ENCODE measurements around the gene CSAD.

The CSAD gene

DNA sequence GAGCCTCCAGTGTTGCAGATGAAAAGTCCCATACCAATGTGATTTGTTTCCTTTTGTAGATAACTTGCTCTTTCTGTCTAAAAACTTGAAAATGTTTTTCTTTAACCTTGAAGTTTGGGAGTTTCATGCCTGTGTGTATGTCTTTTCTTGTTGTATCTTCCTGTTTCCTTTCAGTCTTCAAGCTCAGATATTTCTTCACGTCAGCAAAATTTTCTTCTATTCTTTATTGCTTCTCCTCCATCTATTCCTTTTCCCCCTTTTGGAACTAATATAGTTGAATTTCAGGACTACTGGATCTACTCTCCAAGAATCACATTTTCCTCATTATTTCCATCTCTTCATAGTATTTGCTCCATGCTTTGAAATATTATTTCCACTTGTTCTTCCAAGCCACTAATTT, 53.6 kb downstream of the CSAD start:
- CTCF ChIA-PET: no interaction called here
- DNase-seq (ENCODE audit: extremely low spot score): no peak
- POLR2A ChIA-PET: no interaction called here
- TF ChIP-seq L3MBTL2 (conservative IDR thresholded peaks at IDR 0.05) (no peak), HDGF (IDR thresholded peaks at IDR 0.05; ENCODE audit: borderline replicate concordance) (no peak), FOXA1 (IDR thresholded peaks at IDR 0.05) (no peak), SUZ12 (IDR thresholded peaks at IDR 0.05) (no peak), LEF1 (IDR thresholded peaks at IDR 0.05; ENCODE audit: borderline replicate concordance) (no peak), SP1 (IDR thresholded peaks at IDR 0.05) (no peak), ELF4 (IDR thresholded peaks at IDR 0.05) (no peak), TARDBP (IDR thresholded peaks at IDR 0.05) (no peak)
- TF ChIP-seq, protein P1, sequence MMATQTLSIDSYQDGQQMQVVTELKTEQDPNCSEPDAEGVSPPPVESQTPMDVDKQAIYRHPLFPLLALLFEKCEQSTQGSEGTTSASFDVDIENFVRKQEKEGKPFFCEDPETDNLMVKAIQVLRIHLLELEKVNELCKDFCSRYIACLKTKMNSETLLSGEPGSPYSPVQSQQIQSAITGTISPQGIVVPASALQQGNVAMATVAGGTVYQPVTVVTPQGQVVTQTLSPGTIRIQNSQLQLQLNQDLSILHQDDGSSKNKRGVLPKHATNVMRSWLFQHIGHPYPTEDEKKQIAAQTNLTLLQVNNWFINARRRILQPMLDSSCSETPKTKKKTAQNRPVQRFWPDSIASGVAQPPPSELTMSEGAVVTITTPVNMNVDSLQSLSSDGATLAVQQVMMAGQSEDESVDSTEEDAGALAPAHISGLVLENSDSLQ (IDR thresholded peaks at IDR 0.05): no peak

DNA sequence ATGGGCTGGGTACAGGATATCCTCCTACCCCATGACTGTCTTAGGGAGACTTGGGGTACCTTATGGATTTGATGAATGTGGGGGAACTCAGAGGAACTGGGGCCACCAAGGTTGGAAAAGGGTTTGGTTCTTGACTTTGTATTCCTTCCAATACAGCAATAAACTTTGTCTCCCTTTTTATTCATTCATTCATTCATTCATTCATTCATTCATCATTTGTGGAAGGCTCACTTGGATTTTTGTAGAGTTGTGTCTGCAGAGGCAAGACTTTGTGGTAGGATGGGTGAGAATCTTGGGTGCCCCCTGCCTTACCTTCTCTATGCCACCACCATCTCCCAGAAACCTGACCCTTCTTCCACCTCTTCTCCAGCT, 56.4 kb downstream of the CSAD start:
- POLR2A ChIA-PET: no interaction called here
- no peak for DNase-seq (ENCODE audit: extremely low spot score)
- CTCF ChIA-PET: no interaction called here
- TF ChIP-seq TARDBP (IDR thresholded peaks at IDR 0.05) (no peak), NFRKB (IDR thresholded peaks at IDR 0.05) (no peak), FOXA1 (IDR thresholded peaks at IDR 0.05) (no peak), SUZ12 (IDR thresholded peaks at IDR 0.05) (no peak), LEF1 (IDR thresholded peaks at IDR 0.05; ENCODE audit: borderline replicate concordance) (no peak), ZNF384 (IDR thresholded peaks at IDR 0.05) (no peak), FOXM1 (IDR thresholded peaks at IDR 0.05; ENCODE audit: borderline replicate concordance) (no peak), HDGF (IDR thresholded peaks at IDR 0.05; ENCODE audit: borderline replicate concordance) (no peak), BHLHE40 (IDR thresholded peaks at IDR 0.05; ENCODE audit: borderline replicate concordance) (no peak), ARNT (IDR thresholded peaks at IDR 0.05) (no peak), ELF4 (IDR thresholded peaks at IDR 0.05) (no peak), L3MBTL2 (conservative IDR thresholded peaks at IDR 0.05) (no peak), CTBP1 (IDR thresholded peaks at IDR 0.05; ENCODE audit: borderline replicate concordance) (no peak), SP1 (IDR thresholded peaks at IDR 0.05) (no peak)
- TF ChIP-seq, protein P1 (IDR thresholded peaks at IDR 0.05): no peak

DNA sequence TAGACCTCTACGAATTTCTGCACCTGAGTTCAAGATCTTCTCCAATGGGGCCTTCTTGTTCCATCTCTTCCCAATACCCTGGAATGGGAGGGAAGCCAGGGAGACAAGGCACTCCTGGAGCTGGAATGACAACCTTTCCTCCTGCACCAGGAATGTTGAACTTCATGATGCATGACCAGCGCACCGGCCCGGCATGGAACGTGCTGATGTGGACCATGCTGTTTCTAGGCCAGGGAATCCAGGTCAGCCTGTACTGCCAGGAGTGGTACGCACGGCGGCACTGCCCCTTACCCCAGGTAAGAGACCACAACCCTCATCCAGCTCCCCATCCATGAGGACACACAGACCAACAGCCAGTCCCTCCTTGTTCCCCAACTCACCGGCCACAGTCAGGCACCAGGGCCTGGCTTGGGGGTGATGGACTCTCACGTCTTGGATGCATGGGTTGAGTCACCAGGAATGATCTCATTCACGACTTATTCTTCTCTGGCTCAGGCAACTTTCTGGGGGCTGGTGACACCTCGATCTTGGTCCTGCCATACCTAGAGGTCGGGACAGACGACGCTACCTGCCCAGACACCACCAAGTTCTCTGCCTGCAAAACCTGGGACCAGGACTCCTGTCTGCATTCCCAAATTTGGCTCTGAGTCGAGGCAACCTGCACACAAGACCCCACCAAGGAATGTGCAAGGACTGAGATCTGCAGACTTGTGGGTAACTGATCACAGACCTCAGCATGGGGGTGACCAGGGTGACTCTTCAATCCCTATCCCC, 57.0 kb downstream of the CSAD start:
- ChIA-PET POLR2A (interaction anchor here (0.9 kb wide), 1 partner anchor 52 kb away, joined by 3 read pairs; no protein-coding TSS in a partner anchor), CTCF (no interaction called here)
- DNase-seq (ENCODE audit: extremely low spot score): no peak
- TF ChIP-seq FOXK2 (IDR thresholded peaks at IDR 0.05) (no peak), HDGF (IDR thresholded peaks at IDR 0.05; ENCODE audit: borderline replicate concordance) (no peak), FOXM1 (IDR thresholded peaks at IDR 0.05; ENCODE audit: borderline replicate concordance) (no peak), NFRKB (IDR thresholded peaks at IDR 0.05) (no peak), L3MBTL2 (conservative IDR thresholded peaks at IDR 0.05) (no peak), LEF1 (IDR thresholded peaks at IDR 0.05; ENCODE audit: borderline replicate concordance) (no peak), SUZ12 (IDR thresholded peaks at IDR 0.05) (no peak), FOXA1 (IDR thresholded peaks at IDR 0.05) (no peak), ARNT (IDR thresholded peaks at IDR 0.05) (no peak), CTBP1 (IDR thresholded peaks at IDR 0.05; ENCODE audit: borderline replicate concordance) (no peak), TARDBP (IDR thresholded peaks at IDR 0.05) (no peak), SP1 (IDR thresholded peaks at IDR 0.05) (no peak), BHLHE40 (IDR thresholded peaks at IDR 0.05; ENCODE audit: borderline replicate concordance) (no peak), ZNF384 (IDR thresholded peaks at IDR 0.05) (no peak), ELF4 (IDR thresholded peaks at IDR 0.05) (no peak)
- TF ChIP-seq, protein P1 (IDR thresholded peaks at IDR 0.05): no peak

DNA sequence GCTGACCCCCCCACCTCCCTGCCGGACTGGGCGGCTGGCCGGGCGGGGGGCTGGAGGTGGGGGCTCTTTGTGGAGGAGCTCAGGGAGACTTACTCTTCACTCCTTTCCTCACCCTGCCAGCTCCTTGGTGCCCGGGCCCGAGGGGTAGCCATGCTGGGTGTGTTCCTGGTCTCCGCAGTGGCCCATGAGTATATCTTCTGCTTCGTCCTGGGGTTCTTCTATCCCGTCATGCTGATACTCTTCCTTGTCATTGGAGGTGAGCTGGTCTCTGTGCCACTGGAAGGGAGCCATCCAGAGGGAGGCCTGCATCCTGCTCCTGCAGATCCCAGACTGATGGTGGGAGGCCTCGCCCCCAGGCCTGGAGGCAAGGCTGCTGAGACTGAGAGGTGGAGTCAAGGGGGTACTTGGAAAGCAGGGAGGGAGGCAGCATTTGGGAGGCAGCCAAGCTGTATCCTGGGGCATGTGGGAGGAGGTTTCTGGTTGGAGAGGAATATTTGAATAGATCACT, 57.7 kb downstream of the CSAD start:
- TF ChIP-seq HDGF (IDR thresholded peaks at IDR 0.05; ENCODE audit: borderline replicate concordance): no peak
- TF ChIP-seq ZNF384 (IDR thresholded peaks at IDR 0.05): no peak
- no peak for TF ChIP-seq ELF4 (IDR thresholded peaks at IDR 0.05)
- no peak for TF ChIP-seq ARNT (IDR thresholded peaks at IDR 0.05)
- no peak for TF ChIP-seq FOXM1 (IDR thresholded peaks at IDR 0.05; ENCODE audit: borderline replicate concordance)
- TF ChIP-seq CTBP1 (IDR thresholded peaks at IDR 0.05; ENCODE audit: borderline replicate concordance): no peak
- no peak for TF ChIP-seq NFRKB (IDR thresholded peaks at IDR 0.05)
- TF ChIP-seq LEF1 (IDR thresholded peaks at IDR 0.05; ENCODE audit: borderline replicate concordance): no peak
- TF ChIP-seq SUZ12 (IDR thresholded peaks at IDR 0.05): no peak
- TF ChIP-seq, protein P1 (IDR thresholded peaks at IDR 0.05): no peak
- TF ChIP-seq L3MBTL2 (conservative IDR thresholded peaks at IDR 0.05): no peak
- no peak for TF ChIP-seq FOXA1 (IDR thresholded peaks at IDR 0.05)
- no peak for TF ChIP-seq SP1 (IDR thresholded peaks at IDR 0.05)
- no peak for TF ChIP-seq BHLHE40 (IDR thresholded peaks at IDR 0.05; ENCODE audit: borderline replicate concordance)
- TF ChIP-seq TARDBP (IDR thresholded peaks at IDR 0.05): no peak
- no peak for TF ChIP-seq FOXK2 (IDR thresholded peaks at IDR 0.05)
- ChIA-PET POLR2A (interaction anchor here (0.9 kb wide), 1 partner anchor 52 kb away, joined by 3 read pairs; no protein-coding TSS in a partner anchor), CTCF (interaction anchor here (1.0 kb wide), 1 partner anchor 24 kb away, joined by 3 read pairs; no protein-coding TSS in a partner anchor)
- no peak for DNase-seq (ENCODE audit: extremely low spot score)

Measured in HEK293T (cell line).